WTC11 (cell line): Measurements from ENCODE around the gene RNF182. TPM values are rescaled to one million over a fixed set of nuclear protein-coding genes. Genes with fewer than 3 reads are reported as not detected.

Source experiments
- ATAC-seq: fragments of 200-7000 bp; cut with Tn5 transposase; 2 replicates; pipeline ENCODE4 v1.10.0; 2021; ENCODE audit warnings: mild to moderate bottlenecking, moderate library complexity
- CTCF ChIA-PET: fragments of 300-600 bp; sonication (Branson Sonifier 250); formaldehyde crosslinking; loops from one replicate; lab custom pipeline; 2021; ENCODE audit warnings: antibody characterized with exemption; lab: Charles Lee
- POLR2A ChIA-PET: fragments of 350-600 bp; sonication (Branson Sonifier 250); formaldehyde crosslinking; loops from one replicate; lab custom pipeline; 2021; ENCODE audit warnings: antibody characterized with exemption; lab: Charles Lee
- DNase-seq: peaks from one replicate; pipeline ENCODE4 v3.0.0; 2021; ENCODE audit warnings: low spot score
- H3K27ac Mint-ChIP-seq: 2 replicates; pipeline ENCODE4 v1.8.0; 2021; ENCODE audit warnings: mixed read lengths
- H3K27me3 Mint-ChIP-seq: 2 replicates; pipeline ENCODE4 v1.8.0; 2021; ENCODE audit warnings: low read depth, mild to moderate bottlenecking, moderate library complexity, mixed read lengths
- H3K36me3 Mint-ChIP-seq: 2 replicates; pipeline ENCODE4 v1.8.0; 2021; ENCODE audit warnings: mixed read lengths
- H3K4me1 Mint-ChIP-seq: 2 replicates; pipeline ENCODE4 v1.8.0; 2022; ENCODE audit warnings: mixed read lengths
- H3K4me3 Mint-ChIP-seq: 2 replicates; pipeline ENCODE4 v1.8.0; 2021; ENCODE audit warnings: mild to moderate bottlenecking, moderate library complexity, mixed read lengths
- H3K9me3 Mint-ChIP-seq: 2 replicates; pipeline ENCODE4 v1.8.0; 2021; ENCODE audit warnings: mixed read lengths
- CBFB ChIP-seq: sonication (generic); formaldehyde crosslinking; IDR thresholded peaks from 2 replicates; pipeline ENCODE4 v1.8.1; 2022; ENCODE audit warnings: mild to moderate bottlenecking, low read depth, missing genetic modification reagents
- CREB1 ChIP-seq: sonication (generic); formaldehyde crosslinking; IDR thresholded peaks from 2 replicates; pipeline ENCODE4 v1.8.0; 2023; ENCODE audit warnings: mild to moderate bottlenecking, missing genetic modification reagents
- ESRRA ChIP-seq: sonication (generic); formaldehyde crosslinking; IDR thresholded peaks from 2 replicates; pipeline ENCODE4 v1.8.1; 2022; ENCODE audit warnings: mild to moderate bottlenecking, missing genetic modification reagents, borderline replicate concordance
- ETV6 ChIP-seq: sonication (generic); formaldehyde crosslinking; IDR thresholded peaks from 2 replicates; pipeline ENCODE4 v1.8.1; 2022; ENCODE audit warnings: mild to moderate bottlenecking, missing genetic modification reagents
- GABPB1 ChIP-seq: sonication (generic); formaldehyde crosslinking; IDR thresholded peaks from 2 replicates; pipeline ENCODE4 v1.8.1; 2023; ENCODE audit warnings: mild to moderate bottlenecking, missing genetic modification reagents
- GRHL2 ChIP-seq: fragments of 250-450 bp; sonication (Bioruptor Pico); IDR thresholded peaks from 2 replicates; pipeline ENCODE4 v1.8.0; 2022; ENCODE audit warnings: mild to moderate bottlenecking, moderate library complexity; ENCODE audit not compliant: insufficient replicate concordance, severe bottlenecking
- GTF2I ChIP-seq: fragments of 250-450 bp; sonication (Bioruptor Pico); conservative IDR thresholded peaks from 2 replicates; pipeline ENCODE4 v1.4.0; 2021; ENCODE audit warnings: mild to moderate bottlenecking
- HMGA2 ChIP-seq: fragments of 250-450 bp; sonication (Bioruptor Pico); IDR thresholded peaks from 2 replicates; pipeline ENCODE4 v1.4.0; 2021; ENCODE audit warnings: mild to moderate bottlenecking, moderate library complexity
- KAT7 ChIP-seq: sonication (generic); formaldehyde crosslinking; IDR thresholded peaks from 2 replicates; pipeline ENCODE4 v1.8.1; 2023; ENCODE audit warnings: missing genetic modification reagents, mild to moderate bottlenecking, borderline replicate concordance
- MXD4 ChIP-seq: fragments of 250-450 bp; sonication (Bioruptor Pico); IDR thresholded peaks from 2 replicates; pipeline ENCODE4 v1.8.0; 2021; ENCODE audit warnings: mild to moderate bottlenecking, moderate library complexity, borderline replicate concordance
- MYBL2 ChIP-seq: sonication (generic); formaldehyde crosslinking; IDR thresholded peaks from 2 replicates; pipeline ENCODE4 v1.8.1; 2023; ENCODE audit warnings: mild to moderate bottlenecking, moderate library complexity, missing genetic modification reagents
- NFATC4 ChIP-seq: fragments of 250-450 bp; sonication (Bioruptor Pico); IDR thresholded peaks from 2 replicates; pipeline ENCODE4 v1.9.0; 2021; ENCODE audit warnings: mild to moderate bottlenecking
- NFE2L1 ChIP-seq: sonication (generic); formaldehyde crosslinking; IDR thresholded peaks from 2 replicates; pipeline ENCODE4 v1.8.1; 2023; ENCODE audit warnings: missing genetic modification reagents
- NR2C2 ChIP-seq: sonication (generic); formaldehyde crosslinking; IDR thresholded peaks from 2 replicates; pipeline ENCODE4 v1.8.0; 2022; ENCODE audit warnings: mild to moderate bottlenecking, missing genetic modification reagents
- SP1 ChIP-seq: sonication (generic); formaldehyde crosslinking; conservative IDR thresholded peaks from 2 replicates; pipeline ENCODE4 v1.8.1; 2022; ENCODE audit warnings: missing genetic modification reagents
- TCF7 ChIP-seq: sonication (generic); formaldehyde crosslinking; IDR thresholded peaks from 2 replicates; pipeline ENCODE4 v1.8.0; 2022; ENCODE audit warnings: mild to moderate bottlenecking, low read depth, missing genetic modification reagents, moderate library complexity
- TP53 ChIP-seq: sonication (generic); formaldehyde crosslinking; IDR thresholded peaks from 2 replicates; pipeline ENCODE4 v1.8.1; 2023; ENCODE audit warnings: mild to moderate bottlenecking, missing genetic modification reagents
- ZBTB21 ChIP-seq: sonication (generic); formaldehyde crosslinking; IDR thresholded peaks from 2 replicates; pipeline ENCODE4 v1.8.1; 2023; ENCODE audit warnings: mild to moderate bottlenecking, missing genetic modification reagents, borderline replicate concordance
- ZNF263 ChIP-seq: sonication (generic); formaldehyde crosslinking; IDR thresholded peaks from 2 replicates; pipeline ENCODE4 v1.8.1; 2022; ENCODE audit warnings: low read depth, mild to moderate bottlenecking, moderate library complexity, missing genetic modification reagents
- ZNF396 ChIP-seq: fragments of 250-450 bp; sonication (Bioruptor Pico); IDR thresholded peaks from 2 replicates; pipeline ENCODE4 v1.8.0; 2021; ENCODE audit warnings: mild to moderate bottlenecking, moderate library complexity, borderline replicate concordance
- ZNF416 ChIP-seq: fragments of 250-450 bp; sonication (Bioruptor Pico); IDR thresholded peaks from 2 replicates; pipeline ENCODE4 v1.9.0; 2021; ENCODE audit warnings: mild to moderate bottlenecking, inconsistent platforms
- ZNF423 ChIP-seq: fragments of 250-450 bp; sonication (Bioruptor Pico); IDR thresholded peaks from 2 replicates; pipeline ENCODE4 v2.1.2; 2022; ENCODE audit warnings: mild to moderate bottlenecking, moderate library complexity
- total RNA-seq: library from RNA; stranded (reverse); gene quantifications from 3 replicates; pipeline ENCODE4 v1.2.3, GENCODE V29; 2021
- TF ChIP-seq, protein P1 (sequence below): sonication (generic); formaldehyde crosslinking; IDR thresholded peaks from 2 replicates; pipeline ENCODE4 v1.8.0; 2023; ENCODE audit warnings: mild to moderate bottlenecking, missing genetic modification reagents
- TF ChIP-seq, protein P2 (sequence below): sonication (generic); formaldehyde crosslinking; IDR thresholded peaks from 2 replicates; pipeline ENCODE4 v1.8.1; 2022; ENCODE audit warnings: mild to moderate bottlenecking, moderate library complexity, missing genetic modification reagents
- TF ChIP-seq, protein P3 (sequence below): sonication (generic); formaldehyde crosslinking; IDR thresholded peaks from 2 replicates; pipeline ENCODE4 v1.8.1; 2022; ENCODE audit warnings: missing genetic modification reagents, borderline replicate concordance
- TF ChIP-seq, protein P4 (sequence below): sonication (generic); formaldehyde crosslinking; IDR thresholded peaks from 2 replicates; pipeline ENCODE4 v1.8.1; 2023; ENCODE audit warnings: mild to moderate bottlenecking, moderate library complexity, missing genetic modification reagents
- TF ChIP-seq, protein P5 (sequence below): sonication (generic); formaldehyde crosslinking; IDR thresholded peaks from 2 replicates; pipeline ENCODE4 v1.8.1; 2023; ENCODE audit warnings: mild to moderate bottlenecking, missing genetic modification reagents, moderate library complexity
- TF ChIP-seq, protein P6 (sequence below): fragments of 250-450 bp; sonication (Bioruptor Pico); IDR thresholded peaks from 2 replicates; pipeline ENCODE4 v1.9.0; 2021; ENCODE audit warnings: mild to moderate bottlenecking
- TF ChIP-seq, protein P7 (sequence below): sonication (generic); formaldehyde crosslinking; IDR thresholded peaks from 2 replicates; pipeline ENCODE4 v1.8.0; 2022; ENCODE audit warnings: mild to moderate bottlenecking, missing genetic modification reagents

Gene RNF182
- total RNA-seq, 1 experiment from 2014 or later = 6.7 TPM

DNA sequence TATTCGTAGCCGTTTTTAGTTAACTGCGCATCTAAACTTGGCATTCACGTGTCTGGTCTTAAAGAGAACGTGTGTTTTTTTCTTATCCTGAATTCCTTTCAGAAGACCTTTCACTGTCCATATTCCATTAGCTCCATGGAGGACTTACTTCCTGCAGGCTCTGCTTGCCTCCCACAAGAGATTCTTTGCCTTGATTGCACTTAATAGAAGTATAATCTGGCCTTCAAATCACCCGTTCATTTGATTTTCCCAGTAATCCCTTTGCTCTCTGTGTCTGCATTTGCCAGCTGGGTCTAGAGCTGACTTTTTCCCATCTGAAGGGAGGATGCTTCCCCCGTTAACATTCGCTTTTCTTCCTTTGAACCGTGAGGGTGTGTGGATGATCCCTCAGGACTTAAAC, 79.5 kb downstream of the RNF182 start (continued):
- no peak for TF ChIP-seq TP53 (CRISPR knock-in tag)
- no peak for TF ChIP-seq ZNF396 (CRISPR knock-in tag)
- TF ChIP-seq, protein P1, sequence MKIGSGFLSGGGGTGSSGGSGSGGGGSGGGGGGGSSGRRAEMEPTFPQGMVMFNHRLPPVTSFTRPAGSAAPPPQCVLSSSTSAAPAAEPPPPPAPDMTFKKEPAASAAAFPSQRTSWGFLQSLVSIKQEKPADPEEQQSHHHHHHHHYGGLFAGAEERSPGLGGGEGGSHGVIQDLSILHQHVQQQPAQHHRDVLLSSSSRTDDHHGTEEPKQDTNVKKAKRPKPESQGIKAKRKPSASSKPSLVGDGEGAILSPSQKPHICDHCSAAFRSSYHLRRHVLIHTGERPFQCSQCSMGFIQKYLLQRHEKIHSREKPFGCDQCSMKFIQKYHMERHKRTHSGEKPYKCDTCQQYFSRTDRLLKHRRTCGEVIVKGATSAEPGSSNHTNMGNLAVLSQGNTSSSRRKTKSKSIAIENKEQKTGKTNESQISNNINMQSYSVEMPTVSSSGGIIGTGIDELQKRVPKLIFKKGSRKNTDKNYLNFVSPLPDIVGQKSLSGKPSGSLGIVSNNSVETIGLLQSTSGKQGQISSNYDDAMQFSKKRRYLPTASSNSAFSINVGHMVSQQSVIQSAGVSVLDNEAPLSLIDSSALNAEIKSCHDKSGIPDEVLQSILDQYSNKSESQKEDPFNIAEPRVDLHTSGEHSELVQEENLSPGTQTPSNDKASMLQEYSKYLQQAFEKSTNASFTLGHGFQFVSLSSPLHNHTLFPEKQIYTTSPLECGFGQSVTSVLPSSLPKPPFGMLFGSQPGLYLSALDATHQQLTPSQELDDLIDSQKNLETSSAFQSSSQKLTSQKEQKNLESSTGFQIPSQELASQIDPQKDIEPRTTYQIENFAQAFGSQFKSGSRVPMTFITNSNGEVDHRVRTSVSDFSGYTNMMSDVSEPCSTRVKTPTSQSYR (CRISPR knock-in tag) = no peak
- no peak for TF ChIP-seq NFATC4 (CRISPR knock-in tag)
- TF ChIP-seq NFE2L1 = no peak
- TF ChIP-seq ZBTB21 (CRISPR knock-in tag) = no peak
- TF ChIP-seq, protein P2, sequence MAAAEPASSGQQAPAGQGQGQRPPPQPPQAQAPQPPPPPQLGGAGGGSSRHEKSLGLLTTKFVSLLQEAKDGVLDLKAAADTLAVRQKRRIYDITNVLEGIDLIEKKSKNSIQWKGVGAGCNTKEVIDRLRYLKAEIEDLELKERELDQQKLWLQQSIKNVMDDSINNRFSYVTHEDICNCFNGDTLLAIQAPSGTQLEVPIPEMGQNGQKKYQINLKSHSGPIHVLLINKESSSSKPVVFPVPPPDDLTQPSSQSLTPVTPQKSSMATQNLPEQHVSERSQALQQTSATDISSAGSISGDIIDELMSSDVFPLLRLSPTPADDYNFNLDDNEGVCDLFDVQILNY (CRISPR knock-in tag) = no peak
- no peak for TF ChIP-seq ESRRA (CRISPR knock-in tag)

DNA sequence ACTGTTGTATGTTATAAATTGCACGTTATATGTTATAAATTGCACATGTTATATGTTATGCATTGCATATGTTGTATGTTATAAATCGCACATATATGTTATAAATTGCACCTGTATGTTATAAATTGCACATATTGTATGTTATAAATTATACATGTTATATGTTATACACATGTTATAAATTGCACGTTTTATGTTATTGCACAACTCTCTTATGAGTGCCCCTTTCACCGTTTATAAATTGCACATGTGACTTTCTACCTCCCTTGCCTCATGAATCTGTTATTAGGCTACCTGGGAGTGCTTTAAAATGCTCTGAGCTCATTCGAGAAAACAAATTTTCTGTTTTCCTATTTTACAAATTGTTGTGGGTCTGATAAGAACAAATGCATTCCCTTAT, 84.1 kb downstream of the RNF182 start:
- no peak overlapping the region for H3K4me3 Mint-ChIP-seq
- H3K4me1 Mint-ChIP-seq = peaks cover 30% of the 10 kb centered on the region
- POLR2A ChIA-PET = no interaction called here
- ATAC-seq = no peak
- CTCF ChIA-PET = interaction anchor here (0.6 to 2.0 kb wide), 4 partner anchors 38 to 204 kb away, joined by 5 to 8 read pairs (median 6); no protein-coding TSS in a partner anchor
- TF ChIP-seq TCF7 (CRISPR knock-in tag) = no peak
- TF ChIP-seq ZNF416 = no peak
- TF ChIP-seq, protein P3, sequence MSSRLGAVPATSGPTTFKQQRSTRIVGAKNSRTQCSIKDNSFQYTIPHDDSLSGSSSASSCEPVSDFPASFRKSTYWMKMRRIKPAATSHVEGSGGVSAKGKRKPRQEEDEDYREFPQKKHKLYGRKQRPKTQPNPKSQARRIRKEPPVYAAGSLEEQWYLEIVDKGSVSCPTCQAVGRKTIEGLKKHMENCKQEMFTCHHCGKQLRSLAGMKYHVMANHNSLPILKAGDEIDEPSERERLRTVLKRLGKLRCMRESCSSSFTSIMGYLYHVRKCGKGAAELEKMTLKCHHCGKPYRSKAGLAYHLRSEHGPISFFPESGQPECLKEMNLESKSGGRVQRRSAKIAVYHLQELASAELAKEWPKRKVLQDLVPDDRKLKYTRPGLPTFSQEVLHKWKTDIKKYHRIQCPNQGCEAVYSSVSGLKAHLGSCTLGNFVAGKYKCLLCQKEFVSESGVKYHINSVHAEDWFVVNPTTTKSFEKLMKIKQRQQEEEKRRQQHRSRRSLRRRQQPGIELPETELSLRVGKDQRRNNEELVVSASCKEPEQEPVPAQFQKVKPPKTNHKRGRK (CRISPR knock-in tag) = no peak
- TF ChIP-seq GRHL2 (CRISPR knock-in tag) = no peak
- no peak for TF ChIP-seq CBFB (CRISPR knock-in tag)
- TF ChIP-seq GABPB1 = no peak
- TF ChIP-seq ZNF423 = no peak
- no peak for TF ChIP-seq ZBTB21 (CRISPR knock-in tag)
- TF ChIP-seq GTF2I = no peak
- no peak for TF ChIP-seq NR2C2
- H3K9me3 Mint-ChIP-seq = peaks cover 13% of the 10 kb centered on the region
- 0 out of 2 replicates have a peak, but pooled peaks cover 4% of the 10 kb centered on the region for H3K27me3 Mint-ChIP-seq
- no peaks in the 10 kb centered on the region; the same call in 1 of the 2 replicates for H3K36me3 Mint-ChIP-seq
- DNase-seq = no peak
- no peak overlapping the region for H3K27ac Mint-ChIP-seq

DNA sequence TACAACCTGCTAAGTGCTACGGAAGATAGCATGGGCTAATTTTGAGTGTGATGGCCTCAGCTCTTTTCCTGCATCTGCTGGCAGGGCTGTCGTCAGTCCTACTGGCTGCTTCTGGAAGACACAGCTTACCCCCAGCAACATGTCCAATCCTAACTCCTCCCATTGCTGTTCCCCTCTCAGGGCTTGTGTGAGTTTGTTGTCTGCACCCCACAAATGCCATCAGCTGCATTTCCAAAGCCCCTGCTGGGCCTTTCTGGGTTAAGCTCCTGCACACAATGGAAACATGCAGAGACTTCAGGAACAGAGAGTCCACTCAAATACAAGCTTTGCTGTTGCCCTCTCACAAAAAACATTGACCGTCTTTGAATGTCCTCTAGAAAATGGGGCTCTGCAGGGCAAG, 84.7 kb downstream of the RNF182 start:
- ATAC-seq (peak; percentile 88), DNase-seq (no peak)
- 0 out of 2 replicates have a peak, but pooled peaks cover 4% of the 10 kb centered on the region for H3K27me3 Mint-ChIP-seq
- H3K27ac Mint-ChIP-seq = no peak overlapping the region
- H3K36me3 Mint-ChIP-seq = no peaks in the 10 kb centered on the region; the same call in 1 of the 2 replicates
- H3K9me3 Mint-ChIP-seq = peaks cover 14% of the 10 kb centered on the region
- POLR2A ChIA-PET = no interaction called here
- peaks cover 27% of the 10 kb centered on the region for H3K4me1 Mint-ChIP-seq
- no peak overlapping the region for H3K4me3 Mint-ChIP-seq
- CTCF ChIA-PET = interaction anchor here (0.6 to 2.0 kb wide), 6 partner anchors 9 to 205 kb away, joined by 3 to 8 read pairs (median 5); no protein-coding TSS in a partner anchor
- no peak for TF ChIP-seq SP1 (CRISPR knock-in tag)
- no peak for TF ChIP-seq KAT7 (CRISPR knock-in tag)
- TF ChIP-seq, protein P4, sequence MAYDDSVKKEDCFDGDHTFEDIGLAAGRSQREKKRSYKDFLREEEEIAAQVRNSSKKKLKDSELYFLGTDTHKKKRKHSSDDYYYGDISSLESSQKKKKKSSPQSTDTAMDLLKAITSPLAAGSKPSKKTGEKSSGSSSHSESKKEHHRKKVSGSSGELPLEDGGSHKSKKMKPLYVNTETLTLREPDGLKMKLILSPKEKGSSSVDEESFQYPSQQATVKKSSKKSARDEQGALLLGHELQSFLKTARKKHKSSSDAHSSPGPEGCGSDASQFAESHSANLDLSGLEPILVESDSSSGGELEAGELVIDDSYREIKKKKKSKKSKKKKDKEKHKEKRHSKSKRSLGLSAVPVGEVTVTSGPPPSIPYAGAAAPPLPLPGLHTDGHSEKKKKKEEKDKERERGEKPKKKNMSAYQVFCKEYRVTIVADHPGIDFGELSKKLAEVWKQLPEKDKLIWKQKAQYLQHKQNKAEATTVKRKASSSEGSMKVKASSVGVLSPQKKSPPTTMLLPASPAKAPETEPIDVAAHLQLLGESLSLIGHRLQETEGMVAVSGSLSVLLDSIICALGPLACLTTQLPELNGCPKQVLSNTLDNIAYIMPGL (CRISPR knock-in tag) = no peak
- TF ChIP-seq ETV6 (CRISPR knock-in tag) = no peak
- TF ChIP-seq, protein P5, sequence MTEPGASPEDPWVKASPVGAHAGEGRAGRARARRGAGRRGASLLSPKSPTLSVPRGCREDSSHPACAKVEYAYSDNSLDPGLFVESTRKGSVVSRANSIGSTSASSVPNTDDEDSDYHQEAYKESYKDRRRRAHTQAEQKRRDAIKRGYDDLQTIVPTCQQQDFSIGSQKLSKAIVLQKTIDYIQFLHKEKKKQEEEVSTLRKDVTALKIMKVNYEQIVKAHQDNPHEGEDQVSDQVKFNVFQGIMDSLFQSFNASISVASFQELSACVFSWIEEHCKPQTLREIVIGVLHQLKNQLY (CRISPR knock-in tag) = no peak
- TF ChIP-seq, protein P6, sequence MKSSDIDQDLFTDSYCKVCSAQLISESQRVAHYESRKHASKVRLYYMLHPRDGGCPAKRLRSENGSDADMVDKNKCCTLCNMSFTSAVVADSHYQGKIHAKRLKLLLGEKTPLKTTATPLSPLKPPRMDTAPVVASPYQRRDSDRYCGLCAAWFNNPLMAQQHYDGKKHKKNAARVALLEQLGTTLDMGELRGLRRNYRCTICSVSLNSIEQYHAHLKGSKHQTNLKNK (CRISPR knock-in tag) = no peak
- no peak for TF ChIP-seq NFATC4 (CRISPR knock-in tag)
- no peak for TF ChIP-seq MXD4 (CRISPR knock-in tag)
- TF ChIP-seq CREB1 (CRISPR knock-in tag) = no peak
- no peak for TF ChIP-seq ZNF263
- no peak for TF ChIP-seq HMGA2 (CRISPR knock-in tag)
- TF ChIP-seq, protein P7, sequence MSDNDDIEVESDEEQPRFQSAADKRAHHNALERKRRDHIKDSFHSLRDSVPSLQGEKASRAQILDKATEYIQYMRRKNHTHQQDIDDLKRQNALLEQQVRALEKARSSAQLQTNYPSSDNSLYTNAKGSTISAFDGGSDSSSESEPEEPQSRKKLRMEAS = no peak
- TF ChIP-seq MYBL2 = no peak
